Measurements from ENCODE around the gene CDC37L1. TPM values are rescaled to one million over a fixed set of nuclear protein-coding genes. Genes with fewer than 3 reads are reported as not detected.
A peak's percentile ranks its signal among the peaks of the same experiment; 100 is the strongest.

CDC37L1 gene
- total and polyA plus RNA-seq, 2 of the 8 experiments (the other 6 are each of a cell fraction or from before 2014, with no cell fraction given): 4.6 to 23.8 TPM

GRCh38 chr9:4666042-4666699 is 13.2 kb upstream of the CDC37L1 start, which contains the start of gene SPATA6L (continued):
- no peak for TF ChIP-seq EP300 (IDR thresholded peaks at IDR 0.05; ENCODE audit: borderline replicate concordance in 1 of 2, low read depth in 2 of 2, low read length in 2 of 2)
- TF ChIP-seq JUND (IDR thresholded peaks at IDR 0.05; ENCODE audit: low read length): no peak
- TF ChIP-seq E2F6 (IDR thresholded peaks at IDR 0.05): no peak
- TF ChIP-seq SP1 (IDR thresholded peaks at IDR 0.05; ENCODE audit: low read depth, low read length): no peak
- no peak for TF ChIP-seq CREB1 (IDR thresholded peaks at IDR 0.05)
- peak; percentile 24; the same call in 1 of the 2 replicates for TF ChIP-seq TBP (IDR thresholded peaks at IDR 0.05; ENCODE audit: low read depth, low read length)
- TF ChIP-seq GABPA (IDR thresholded peaks at IDR 0.05; ENCODE audit: borderline replicate concordance, insufficient read depth, low read length): no peak
- TF ChIP-seq HDAC2 (IDR thresholded peaks at IDR 0.05; ENCODE audit: borderline replicate concordance in 1 of 2, low read depth in 2 of 2, low read length in 2 of 2): no peak
- TF ChIP-seq POLR2A (IDR thresholded peaks at IDR 0.05; ENCODE audit: control extremely low read depth in 1 of 2, low read depth in 2 of 2, low read length in 2 of 2): peak in 1 of 2 experiments; percentile 46; a peak in 2 of 3 replicates
- TF ChIP-seq CEBPB (IDR thresholded peaks at IDR 0.05; ENCODE audit: low read depth, low read length): no peak
- no peak for TF ChIP-seq CTCF (IDR thresholded peaks at IDR 0.05; ENCODE audit: control extremely low read depth in 1 of 3, insufficient read depth in 1 of 3, low read depth in 1 of 3, low read length in 3 of 3)
- no peak for TF ChIP-seq KDM1A (IDR thresholded peaks at IDR 0.05; ENCODE audit: borderline replicate concordance, low read length)
- TF ChIP-seq SRF (IDR thresholded peaks at IDR 0.05; ENCODE audit: low read depth, low read length): no peak
- no peak for TF ChIP-seq JUN (IDR thresholded peaks at IDR 0.05; ENCODE audit: low read depth, low read length)
- peak; percentile 38 for TF ChIP-seq KDM4A (IDR thresholded peaks at IDR 0.05; ENCODE audit: low read depth, low read length, severe bottlenecking)
- no peak for TF ChIP-seq KDM5A (IDR thresholded peaks at IDR 0.05; ENCODE audit: low read length)
- no peak for TF ChIP-seq CBX5 (IDR thresholded peaks at IDR 0.05; ENCODE audit: low read depth, low read length)
- TF ChIP-seq SP4 (IDR thresholded peaks at IDR 0.05; ENCODE audit: low read length): no peak
- TF ChIP-seq TAF1 (IDR thresholded peaks at IDR 0.05; ENCODE audit: low read depth, low read length): no peak
- no peak for TF ChIP-seq RAD21 (IDR thresholded peaks at IDR 0.05 in 1 of 2, conservative IDR thresholded peaks at IDR 0.05 in 1 of 2; ENCODE audit: low read depth in 2 of 2, low read length in 2 of 2)
- no peak for TF ChIP-seq TAF7 (optimal IDR thresholded peaks at IDR 0.05; ENCODE audit: borderline replicate concordance, low read depth, low read length)
- TF ChIP-seq FOSL1 (IDR thresholded peaks at IDR 0.05; ENCODE audit: insufficient read depth, low read depth, low read length): no peak
